Astrocyte (in vitro differentiated cells and primary cell): Measurements from ENCODE around the gene BNIP5.

Experiments used
- CTCF ChIP-seq: IDR thresholded peaks from 2 replicates; pipeline ENCODE4 v1.5.1; 2011; ENCODE audit warnings: low read depth, mild to moderate bottlenecking, inconsistent platforms, low read length, moderate library complexity; ENCODE audit not compliant: insufficient read depth
- EZH2 ChIP-seq: IDR thresholded peaks from 2 replicates; pipeline ENCODE4 v1.6.1; 2012; ENCODE audit warnings: mild to moderate bottlenecking, low read length, inconsistent platforms; ENCODE audit not compliant: insufficient read depth

GRCh38 chr6:36318690-36319435, 17.8 kb downstream of the BNIP5 start:
- no peak for TF ChIP-seq CTCF
- no peak for TF ChIP-seq EZH2
